Esophagus muscularis mucosa (tissue), 4 donors: ENCODE results near the gene CBY1.

Experiments used
- CTCF ChIP-seq, 3 experiments: fragments of 200-600 bp in 2 of 3; fragments of 450-650 bp in 1 of 3; sonication (generic) in 2 of 3; IDR thresholded peaks; one replicate each; pipeline ENCODE4 v1.5.1; 2017 to 2019; ENCODE audit warnings: antibody characterized with exemption in 3 of 3, mild to moderate bottlenecking in 2 of 3, moderate library complexity in 1 of 3
- EP300 ChIP-seq: sonication (generic); formaldehyde crosslinking; IDR thresholded peaks from one replicate; pipeline ENCODE4 v1.6.1; 2017; ENCODE audit warnings: antibody characterized with exemption
- POLR2A ChIP-seq: fragments of 450-650 bp; IDR thresholded peaks from one replicate; pipeline ENCODE4 v1.6.1; 2017; ENCODE audit warnings: antibody characterized with exemption, moderate library complexity, mild to moderate bottlenecking, low read depth
- POLR2AphosphoS5 ChIP-seq, 2 donors: sonication (generic); formaldehyde crosslinking; IDR thresholded peaks; one replicate each; pipeline ENCODE4 v1.6.1; 2017; ENCODE audit warnings: antibody characterized with exemption in 2 of 2

GRCh38 chr22:38697425-38698089, 41.1 kb downstream of the CBY1 start:
- TF ChIP-seq CTCF (IDR thresholded peaks at IDR 0.05) (no peak), EP300 (no peak), POLR2A (no peak), POLR2AphosphoS5 (IDR thresholded peaks at IDR 0.05) (no peak)
